Measurements from ENCODE around the gene WDR90. TPM values are rescaled to one million over a fixed set of nuclear protein-coding genes. Genes with fewer than 3 reads are reported as not detected.
A peak's percentile ranks its signal among the peaks of the same experiment; 100 is the strongest.

The WDR90 gene
- total RNA-seq, 4 donors from 2014 or later: 8.2 to 22.7 (median 16.5) TPM

GRCh38 chr16:676565-676902, 27.4 kb downstream of the WDR90 start:
- no peak for DNase-seq (ENCODE audit: extremely low spot score)
- 80% methylated on average over 2 of the region's 21 CpGs for WGBS
- intact Hi-C loops (cut with DNase I): no loop called here
- TF ChIP-seq POLR2A (IDR thresholded peaks at IDR 0.05; ENCODE audit: low read depth) (no peak), POLR2AphosphoS5 (IDR thresholded peaks at IDR 0.05) (no peak), EP300 (IDR thresholded peaks at IDR 0.05) (no peak)
- H3K9me3 ChIP-seq: no peaks in the 10 kb centered on the region
- peaks cover 22 to 29% (median 29%) of the 10 kb centered on the region in 4 donors for H3K36me3 ChIP-seq
- H3K27me3 ChIP-seq: peaks cover 0 to 5% (median 0%) of the 10 kb centered on the region in 4 donors
- no peak overlapping the region for H3K27ac ChIP-seq (replicated peaks in 1 of 4)
- H3K4me1 ChIP-seq: peaks cover 27 to 48% (median 39%) of the 10 kb centered on the region in 4 donors
- H3K4me3 ChIP-seq: no peak overlapping the region

GRCh38 chr16:676913-677312, 27.7 kb downstream of the WDR90 start:
- Histone ChIP-seq H3K4me3 (no peak overlapping the region), H3K27ac (replicated peaks in 1 of 4) (no peak overlapping the region), H3K4me1 (peaks cover 30 to 52% (median 43%) of the 10 kb centered on the region in 4 donors), H3K27me3 (peaks cover 0 to 5% (median 0%) of the 10 kb centered on the region in 4 donors), H3K9me3 (no peaks in the 10 kb centered on the region), H3K36me3 (peaks cover 22 to 29% (median 29%) of the 10 kb centered on the region in 4 donors)
- 80% methylated on average over 21 of the region's 23 CpGs for WGBS
- DNase-seq (ENCODE audit: extremely low spot score): no peak
- no peak for TF ChIP-seq POLR2A (IDR thresholded peaks at IDR 0.05; ENCODE audit: low read depth)
- no peak for TF ChIP-seq EP300 (IDR thresholded peaks at IDR 0.05)
- TF ChIP-seq POLR2AphosphoS5 (IDR thresholded peaks at IDR 0.05): no peak
- TF ChIP-seq, protein P1, sequence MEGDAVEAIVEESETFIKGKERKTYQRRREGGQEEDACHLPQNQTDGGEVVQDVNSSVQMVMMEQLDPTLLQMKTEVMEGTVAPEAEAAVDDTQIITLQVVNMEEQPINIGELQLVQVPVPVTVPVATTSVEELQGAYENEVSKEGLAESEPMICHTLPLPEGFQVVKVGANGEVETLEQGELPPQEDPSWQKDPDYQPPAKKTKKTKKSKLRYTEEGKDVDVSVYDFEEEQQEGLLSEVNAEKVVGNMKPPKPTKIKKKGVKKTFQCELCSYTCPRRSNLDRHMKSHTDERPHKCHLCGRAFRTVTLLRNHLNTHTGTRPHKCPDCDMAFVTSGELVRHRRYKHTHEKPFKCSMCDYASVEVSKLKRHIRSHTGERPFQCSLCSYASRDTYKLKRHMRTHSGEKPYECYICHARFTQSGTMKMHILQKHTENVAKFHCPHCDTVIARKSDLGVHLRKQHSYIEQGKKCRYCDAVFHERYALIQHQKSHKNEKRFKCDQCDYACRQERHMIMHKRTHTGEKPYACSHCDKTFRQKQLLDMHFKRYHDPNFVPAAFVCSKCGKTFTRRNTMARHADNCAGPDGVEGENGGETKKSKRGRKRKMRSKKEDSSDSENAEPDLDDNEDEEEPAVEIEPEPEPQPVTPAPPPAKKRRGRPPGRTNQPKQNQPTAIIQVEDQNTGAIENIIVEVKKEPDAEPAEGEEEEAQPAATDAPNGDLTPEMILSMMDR (IDR thresholded peaks at IDR 0.05): no peak
- intact Hi-C loops (cut with DNase I): no loop called here

DNA sequence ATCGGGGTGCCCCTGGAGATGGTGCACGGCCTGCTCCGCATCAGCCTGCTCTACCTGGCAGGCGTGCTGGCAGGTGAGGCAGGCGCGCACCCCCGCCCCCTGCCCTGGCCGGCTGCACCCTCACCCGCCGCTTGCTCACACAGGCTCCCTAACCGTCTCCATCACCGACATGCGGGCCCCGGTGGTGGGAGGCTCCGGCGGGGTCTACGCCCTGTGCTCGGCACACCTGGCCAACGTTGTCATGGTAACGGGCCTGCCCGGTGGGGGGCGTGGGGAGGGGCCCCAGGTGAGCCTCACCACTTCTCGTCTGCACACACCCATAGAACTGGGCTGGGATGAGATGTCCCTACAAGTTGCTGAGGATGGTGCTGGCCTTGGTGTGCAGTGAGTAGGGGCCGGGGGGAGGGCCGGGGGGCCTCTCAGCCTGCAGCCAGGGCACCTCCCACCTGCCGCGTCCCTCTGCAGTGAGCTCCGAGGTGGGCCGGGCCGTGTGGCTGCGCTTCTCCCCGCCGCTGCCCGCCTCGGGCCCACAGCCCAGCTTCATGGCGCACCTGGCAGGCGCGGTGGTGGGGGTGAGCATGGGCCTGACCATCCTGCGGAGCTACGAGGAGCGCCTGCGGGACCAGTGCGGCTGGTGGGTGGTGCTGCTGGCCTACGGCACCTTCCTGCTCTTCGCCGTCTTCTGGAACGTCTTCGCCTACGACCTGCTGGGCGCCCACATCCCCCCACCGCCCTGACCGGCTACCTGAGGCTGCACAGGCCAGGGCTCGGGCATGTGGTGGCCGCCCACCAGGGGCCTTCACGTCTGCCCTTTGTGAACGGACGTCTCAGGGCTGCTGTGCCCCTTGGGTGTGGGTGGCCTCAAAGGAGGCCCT, 28.4 kb downstream of the WDR90 start:
- Histone ChIP-seq H3K27me3 (peaks cover 0 to 5% (median 0%) of the 10 kb centered on the region in 4 donors), H3K4me3 (no peak overlapping the region), H3K4me1 (peaks cover 37 to 58% (median 50%) of the 10 kb centered on the region in 4 donors), H3K27ac (replicated peaks in 1 of 4) (no peak overlapping the region), H3K36me3 (peaks cover 22 to 29% (median 29%) of the 10 kb centered on the region in 4 donors), H3K9me3 (no peaks in the 10 kb centered on the region)
- 65% methylated on average over 21 of the region's 57 CpGs for WGBS
- no peak for DNase-seq (ENCODE audit: extremely low spot score)
- TF ChIP-seq POLR2A (IDR thresholded peaks at IDR 0.05; ENCODE audit: low read depth) (no peak), POLR2AphosphoS5 (IDR thresholded peaks at IDR 0.05) (no peak), EP300 (IDR thresholded peaks at IDR 0.05) (no peak)
- TF ChIP-seq, protein P1 (IDR thresholded peaks at IDR 0.05): no peak
- intact Hi-C loops (cut with DNase I): no loop called here

DNA sequence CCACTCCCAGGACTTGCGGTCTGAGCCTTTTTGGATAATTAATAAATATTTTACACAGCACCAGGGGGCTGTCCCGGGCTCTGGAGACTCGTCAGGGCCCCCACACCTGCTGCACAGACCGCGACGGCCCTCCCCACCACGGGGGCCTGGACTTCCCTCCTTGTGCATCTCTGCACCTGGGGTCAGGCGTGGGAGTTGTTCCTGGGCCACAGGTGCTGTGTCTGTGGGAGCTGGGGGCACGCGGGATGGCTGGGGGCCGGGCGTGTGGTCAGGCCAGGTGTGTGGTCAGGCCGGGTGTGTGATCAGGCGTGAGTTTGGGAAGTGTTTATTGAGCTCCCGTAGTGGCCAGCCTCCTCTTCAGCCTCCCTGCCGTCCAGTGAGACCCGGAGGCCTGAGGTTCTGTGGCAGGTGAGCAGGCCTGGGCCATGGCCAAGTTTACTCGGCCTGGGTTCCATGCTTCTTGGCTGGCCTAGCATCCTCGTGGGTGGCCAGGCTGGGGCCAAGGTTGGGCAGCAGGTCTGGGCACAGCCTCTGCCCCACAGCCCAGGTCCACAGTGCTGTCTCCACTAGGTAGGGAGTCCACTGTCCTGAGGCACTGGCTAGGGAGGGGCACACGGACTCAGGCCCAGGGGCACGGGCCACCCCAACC, 29.2 kb downstream of the WDR90 start:
- Histone ChIP-seq H3K27me3 (peaks cover 0 to 5% (median 0%) of the 10 kb centered on the region in 4 donors), H3K4me1 (peaks cover 45 to 66% (median 57%) of the 10 kb centered on the region in 4 donors), H3K27ac (replicated peaks in 1 of 4) (peak overlapping the region in 1 of 4 donors; percentile 96), H3K36me3 (peaks cover 20 to 29% (median 29%) of the 10 kb centered on the region in 4 donors), H3K4me3 (no peak overlapping the region), H3K9me3 (no peaks in the 10 kb centered on the region)
- 79% methylated on average over 11 of the region's 21 CpGs for WGBS
- intact Hi-C loops (cut with DNase I): no loop called here
- TF ChIP-seq EP300 (IDR thresholded peaks at IDR 0.05) (no peak), POLR2AphosphoS5 (IDR thresholded peaks at IDR 0.05) (no peak), POLR2A (IDR thresholded peaks at IDR 0.05; ENCODE audit: low read depth) (no peak)
- TF ChIP-seq, protein P1 (IDR thresholded peaks at IDR 0.05): no peak
- no peak for DNase-seq (ENCODE audit: extremely low spot score)

Data from esophagus muscularis mucosa (tissue), 4 donors.